HG02981 (cell line): ENCODE data around the gene TLR4.
A peak's percentile ranks its signal among the peaks of the same experiment; 100 is the strongest.

Source experiments
- ATAC-seq: cut with Tn5 transposase; IDR thresholded peaks from one replicate; pipeline ENCODE4 v1.9.1; 2021; ENCODE audit warnings: mild to moderate bottlenecking, moderate library complexity; ENCODE audit not compliant: unreplicated experiment

The TLR4 gene

GRCh38 chr9:117704024-117704575 lies at the start of gene TLR4:
TSS of gene TLR4 (plus strand) at chr9:117704403. CDS start at chr9:117704473, 70 bp downstream.
- peak; percentile 99 for ATAC-seq

DNA sequence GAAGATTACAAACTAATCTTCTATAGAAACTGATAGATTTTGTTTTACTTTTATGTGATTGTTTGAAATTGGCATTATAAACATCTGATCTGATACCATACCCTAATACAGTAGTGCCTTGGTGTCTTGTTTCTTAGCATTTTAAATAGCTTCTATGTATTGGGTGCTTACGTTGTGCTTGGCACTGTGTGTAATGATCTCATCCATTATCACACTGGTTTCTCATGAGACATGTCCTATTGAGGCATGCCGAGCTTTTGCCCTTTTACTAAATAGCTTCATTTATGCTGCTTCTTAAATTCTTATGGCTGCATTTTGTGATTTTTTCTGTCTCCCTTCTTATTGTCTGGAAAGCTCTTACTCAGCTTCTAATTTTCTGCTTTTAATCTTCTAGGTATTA lies 48.2 kb upstream of the TLR4 start:
- no peak for ATAC-seq

DNA sequence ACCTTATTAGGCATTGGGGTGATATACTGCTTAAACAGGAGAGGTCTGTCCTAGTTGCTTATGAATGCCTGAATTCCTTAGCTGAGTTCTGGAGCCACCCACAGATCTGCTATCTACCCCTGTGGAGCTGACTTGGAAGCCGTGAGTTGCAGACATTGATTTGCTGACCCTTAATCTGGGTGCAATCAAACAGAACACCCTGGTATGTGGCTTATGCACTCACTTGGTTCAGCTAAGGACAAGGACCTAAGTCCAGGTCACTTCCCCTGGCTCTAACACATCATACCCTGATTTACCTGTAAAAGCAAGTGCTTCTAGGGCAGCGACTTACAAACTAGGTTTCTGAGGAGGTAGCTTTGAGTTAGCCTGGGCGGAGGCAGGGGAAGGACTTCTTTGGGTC lies 41.6 kb upstream of the TLR4 start:
- no peak for ATAC-seq

DNA sequence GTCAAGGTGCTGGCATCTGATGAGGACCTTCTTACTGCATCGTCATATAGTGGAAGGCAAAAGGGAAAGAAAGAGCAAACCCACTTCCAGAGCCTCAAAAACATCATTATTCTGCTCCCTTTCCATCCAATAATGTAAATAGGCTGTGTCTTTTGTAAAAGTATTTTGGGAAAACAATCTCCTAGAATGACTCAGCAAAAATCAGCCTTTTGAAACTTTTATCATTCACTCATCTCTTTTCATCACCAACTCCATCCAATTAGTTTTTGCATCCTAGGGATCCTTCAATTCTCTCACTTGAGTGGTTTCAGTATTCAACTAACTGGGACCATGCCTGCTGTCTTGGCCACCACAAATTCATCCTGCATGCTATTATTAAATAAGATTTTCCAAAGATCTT lies 39.8 kb upstream of the TLR4 start:
- no peak for ATAC-seq

DNA sequence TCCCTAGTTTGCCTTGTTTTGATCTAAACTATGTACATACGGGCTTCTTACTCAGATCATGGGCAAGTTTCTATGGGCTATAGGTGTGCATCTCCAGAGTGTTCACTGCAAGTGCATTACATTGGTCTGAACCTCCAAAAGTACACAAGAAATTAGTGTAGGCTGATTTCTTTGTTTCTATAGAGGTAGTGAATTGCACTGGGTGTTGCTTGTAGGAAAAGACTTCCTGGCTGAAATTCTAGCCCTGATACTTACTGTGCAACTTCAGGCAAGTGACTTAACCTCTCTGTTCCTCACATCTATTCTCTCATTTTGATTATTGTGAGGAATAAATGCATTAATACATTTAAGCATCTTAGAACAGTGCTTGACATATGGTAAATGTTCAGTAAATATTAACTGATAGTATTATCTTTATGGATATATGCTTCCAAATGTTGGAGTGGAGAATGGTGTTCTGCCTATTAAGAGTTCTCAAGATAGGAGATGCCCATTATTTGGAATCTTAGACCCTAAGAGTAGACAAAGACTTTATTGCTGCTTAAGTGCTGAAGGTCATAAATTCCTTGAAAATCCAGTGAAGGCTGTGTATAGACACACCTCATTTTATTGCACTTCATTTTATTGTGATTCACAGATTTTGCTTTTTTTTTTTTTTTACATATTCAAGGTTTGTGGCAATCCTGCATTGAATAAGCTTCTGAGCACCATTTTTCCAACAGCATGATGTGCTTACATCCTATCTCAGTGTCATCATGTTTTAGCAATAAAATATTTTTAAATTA lies 38.4 kb upstream of the TLR4 start:
- no peak for ATAC-seq

- ATAC-seq, result no peak
These were observed 32.7 kb upstream of the TLR4 start for GRCh38 chr9:117671468-117671867.

GRCh38 chr9:117672369-117672768 lies 31.8 kb upstream of the TLR4 start:
- no peak for ATAC-seq

- ATAC-seq, result no peak
These were observed 26.6 kb upstream of the TLR4 start for GRCh38 chr9:117677572-117677971.

DNA sequence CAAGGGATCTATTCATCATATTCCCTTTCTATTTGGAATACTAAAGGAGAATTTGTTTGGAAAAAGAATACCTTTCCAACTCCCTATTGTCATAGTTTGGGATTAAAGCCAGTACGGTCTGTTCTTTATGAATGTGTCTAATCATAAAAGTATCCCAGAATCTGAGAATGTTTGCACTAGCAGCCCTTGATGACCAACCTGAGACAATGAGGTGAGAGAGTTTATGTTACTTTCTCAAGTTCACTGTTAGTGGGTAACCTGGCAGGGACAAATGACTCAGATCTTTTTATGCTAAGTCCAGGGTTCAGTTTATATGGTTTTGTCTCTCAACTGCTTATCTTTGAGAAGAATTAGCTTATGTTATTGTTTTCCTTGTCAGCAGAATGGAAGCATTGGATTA lies 25.3 kb upstream of the TLR4 start:
- peak; percentile 40 for ATAC-seq

- no peak for ATAC-seq
These were observed 24.8 kb upstream of the TLR4 start for GRCh38 chr9:117679416-117679815.

DNA sequence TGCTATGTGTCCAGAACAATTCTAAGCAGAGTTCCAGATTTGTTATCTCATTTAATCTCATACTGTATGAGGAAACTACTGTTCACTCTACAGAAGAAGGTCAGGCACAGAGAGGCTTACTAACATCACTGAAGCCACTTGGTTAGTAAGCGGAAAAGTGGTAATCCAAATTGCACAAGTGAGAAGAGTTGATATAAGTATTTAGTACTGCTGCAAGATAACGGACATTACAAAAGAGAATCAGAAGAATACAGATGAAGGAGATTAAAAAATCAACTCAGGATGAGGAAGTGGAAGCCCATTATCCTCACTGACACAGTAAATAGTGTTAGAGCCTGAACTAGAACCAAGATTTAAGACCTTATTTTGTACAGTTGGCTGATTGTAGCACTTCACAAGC lies 22.3 kb upstream of the TLR4 start:
- no peak for ATAC-seq

GRCh38 chr9:117682955-117683710 lies 21.1 kb upstream of the TLR4 start:
- peak; percentile 76 for ATAC-seq

DNA sequence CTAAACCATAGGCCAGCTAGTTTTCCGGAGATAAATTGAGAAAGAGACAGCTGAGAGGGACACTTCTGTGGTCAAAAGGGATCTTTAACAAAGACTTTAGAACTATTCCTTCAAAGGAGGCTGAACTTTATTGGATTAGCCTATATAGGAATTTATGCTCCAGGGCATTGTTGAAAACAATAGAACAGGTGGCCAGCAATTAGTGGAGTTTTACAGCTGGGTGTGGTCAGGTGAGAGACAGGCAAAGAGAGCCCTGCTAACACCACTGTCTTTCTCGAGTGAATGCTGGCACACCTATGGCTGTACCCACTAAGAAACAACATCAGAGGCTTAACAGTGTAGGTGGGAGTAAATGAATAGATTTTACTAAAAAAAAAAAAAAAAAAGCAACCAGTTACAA lies 16.7 kb upstream of the TLR4 start:
- no peak for ATAC-seq

- ATAC-seq, result no peak
These were observed 12.8 kb upstream of the TLR4 start for GRCh38 chr9:117691367-117691766.

DNA sequence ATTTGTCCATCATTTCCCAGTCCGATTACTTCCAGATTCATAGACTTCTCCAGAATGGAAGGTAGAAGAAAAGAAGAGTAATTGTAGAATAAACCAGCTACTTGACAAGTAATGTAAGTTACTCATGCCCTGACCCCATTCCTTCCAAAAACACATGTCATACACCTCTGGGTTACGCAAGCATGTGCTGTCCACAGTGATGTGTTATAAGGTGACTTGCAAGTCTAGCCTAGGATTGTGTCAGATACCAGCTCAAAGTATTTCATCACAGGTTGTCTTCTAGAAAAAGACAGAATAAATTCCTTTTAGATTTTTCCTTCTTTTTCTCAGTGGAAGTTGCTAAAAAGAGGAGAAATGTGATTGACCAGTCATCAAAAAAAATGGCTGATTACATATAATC lies 8.0 kb upstream of the TLR4 start:
- ATAC-seq, result no peak

GRCh38 chr9:117697046-117697445 lies 7.2 kb upstream of the TLR4 start:
- ATAC-seq, result no peak

- no peak for ATAC-seq
These were observed 666 bp upstream of the TLR4 start for GRCh38 chr9:117703537-117703936.

DNA sequence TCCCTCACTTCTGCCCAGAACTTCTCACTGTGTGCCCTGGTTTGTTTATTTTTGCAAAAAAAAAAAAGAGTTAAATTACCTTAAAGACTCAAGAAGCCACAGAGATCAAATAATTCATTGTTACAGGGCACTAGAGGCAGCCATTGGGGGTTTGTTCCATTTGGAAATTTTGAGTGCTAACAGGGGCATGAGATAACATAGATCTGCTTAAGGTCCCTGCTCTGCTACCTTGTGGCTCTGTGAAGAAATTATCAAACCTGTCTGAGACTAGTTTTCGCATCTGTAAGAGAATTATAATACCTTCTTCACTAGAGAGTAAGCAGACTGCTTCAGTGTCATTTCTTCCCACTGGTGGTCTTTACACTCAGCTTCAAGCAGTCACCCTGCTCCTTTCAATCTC lies 394 bp downstream of the TLR4 start:
- no peak for ATAC-seq

DNA sequence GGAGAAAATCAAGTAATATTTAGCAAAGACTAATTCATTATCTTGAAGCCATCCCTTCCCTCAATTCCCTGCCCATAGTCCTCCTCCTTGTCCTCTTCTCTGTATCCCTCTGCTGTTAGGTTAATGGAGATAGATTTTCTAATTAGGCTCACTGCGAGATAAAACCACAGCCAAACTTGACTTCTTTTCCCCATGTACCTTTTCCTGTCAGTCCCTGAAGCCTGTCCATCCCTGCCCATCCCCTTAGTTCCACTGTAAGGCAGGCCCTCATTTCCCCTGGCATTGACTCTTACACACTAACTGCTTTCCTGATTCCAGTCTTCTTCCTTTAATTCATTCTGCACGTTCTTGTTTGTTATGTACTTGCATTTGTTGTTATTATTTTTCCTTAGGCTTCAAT lies 1.2 kb downstream of the TLR4 start:
- ATAC-seq, result no peak

DNA sequence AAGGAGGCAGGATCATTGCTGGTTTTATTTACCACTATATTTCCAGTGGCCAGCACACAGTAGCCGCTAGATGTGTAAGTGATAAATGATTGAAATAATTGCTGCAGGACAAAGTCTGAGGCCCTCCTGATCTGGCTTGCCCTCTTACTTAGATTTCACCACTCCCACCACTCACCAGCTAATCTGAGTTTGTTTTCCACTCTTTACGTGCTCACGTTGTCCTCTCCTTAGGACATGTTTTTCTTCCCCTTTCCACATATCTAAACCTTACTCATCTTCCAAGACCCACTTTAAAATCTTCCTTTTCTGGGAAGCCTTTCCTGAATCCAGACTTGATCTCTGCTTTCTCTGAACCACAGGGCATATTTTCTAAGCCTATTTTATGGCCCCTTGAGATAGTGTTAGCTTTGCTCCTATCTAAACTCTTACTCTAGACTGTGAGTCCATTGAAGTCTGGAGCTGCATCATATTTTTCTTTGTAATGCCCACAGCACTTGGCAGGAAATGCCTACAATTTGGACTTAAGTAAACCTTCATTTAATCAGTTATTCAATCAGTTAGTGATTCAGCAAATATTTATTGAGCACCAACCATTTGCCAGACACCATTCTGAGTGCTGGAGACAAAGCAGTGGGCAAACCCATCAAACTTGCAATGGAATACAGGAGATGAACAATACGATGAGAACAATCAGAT lies 2.4 kb downstream of the TLR4 start:
- no peak for ATAC-seq

DNA sequence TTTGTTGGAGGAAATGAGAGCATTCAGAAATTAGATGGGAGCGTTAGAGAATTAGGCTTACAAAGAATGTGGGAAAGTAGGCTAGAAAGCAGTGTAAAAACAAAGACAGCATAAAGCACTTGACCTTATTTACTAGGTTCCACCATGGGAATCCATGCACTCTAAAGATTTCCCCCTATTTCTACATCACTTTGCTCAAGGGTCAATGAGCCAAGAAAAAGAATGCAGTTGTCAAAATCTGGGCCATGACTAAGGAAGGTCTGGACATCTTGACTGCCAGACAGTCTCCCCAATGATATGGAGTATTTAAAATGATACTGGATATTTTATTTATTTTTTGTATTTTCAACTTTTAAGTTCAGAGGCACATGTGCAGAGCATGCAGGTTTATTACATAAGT lies 3.4 kb downstream of the TLR4 start:
- ATAC-seq, result no peak

GRCh38 chr9:117709936-117710335 lies 5.7 kb downstream of the TLR4 start:
- ATAC-seq, result no peak
